A673 (cell line): ENCODE measurements around the gene ULK1. TPM values are rescaled to one million over a fixed set of nuclear protein-coding genes. Genes with fewer than 3 reads are reported as not detected.

Source experiments
- BruUV-seq: library from RNA; stranded (reverse); fragments of 400-500 nt; replicated peaks from 2 replicates; lab custom pipeline; 2021; lab: Mats Ljungman, UMichigan
- CTCF ChIA-PET: fragments of 300-600 bp; sonication (Branson Sonifier 250); formaldehyde crosslinking; loops from one replicate; lab custom pipeline; 2022; ENCODE audit warnings: antibody characterized with exemption; lab: Charles Lee
- POLR2A ChIA-PET: fragments of 300-600 bp; sonication (Branson Sonifier 250); formaldehyde crosslinking; loops from one replicate; lab custom pipeline; 2022; ENCODE audit warnings: antibody characterized with exemption; ENCODE audit not compliant: low non-redundant PET; lab: Charles Lee
- DNase-seq: peaks from one replicate; pipeline ENCODE4 v3.0.0-alpha.2; 2015; ENCODE audit warnings: low spot score
- H3K27ac ChIP-seq: fragments of 200-600 bp; sonication (generic); 2 replicates; pipeline ENCODE4 v1.5.1; 2016; ENCODE audit warnings: mixed run types, low read depth, mild to moderate bottlenecking, mixed read lengths, antibody characterized with exemption, low read length; ENCODE audit not compliant: poor library complexity, severe bottlenecking
- H3K27me3 ChIP-seq: fragments of 200-600 bp; sonication (generic); replicated peaks from 2 replicates; pipeline ENCODE4 v1.6.1; 2017; ENCODE audit warnings: mixed run types, low read depth, mild to moderate bottlenecking, mixed read lengths, antibody characterized with exemption, low read length; ENCODE audit not compliant: insufficient read depth, poor library complexity
- H3K36me3 ChIP-seq: fragments of 200-600 bp; sonication (generic); 2 replicates; pipeline ENCODE4 v1.6.1; 2016; ENCODE audit warnings: mixed run types, mild to moderate bottlenecking, mixed read lengths, antibody characterized with exemption, low read length; ENCODE audit not compliant: insufficient read depth, poor library complexity, severe bottlenecking
- H3K4me1 ChIP-seq: fragments of 200-600 bp; sonication (generic); 2 replicates; pipeline ENCODE4 v1.6.1; 2017; ENCODE audit warnings: mixed run types, mild to moderate bottlenecking, mixed read lengths, antibody characterized with exemption, low read length; ENCODE audit not compliant: insufficient read depth, poor library complexity, severe bottlenecking
- H3K4me3 ChIP-seq: fragments of 200-600 bp; sonication (generic); 2 replicates; pipeline ENCODE4 v1.5.1; 2016; ENCODE audit warnings: low read depth, mixed run types, mild to moderate bottlenecking, mixed read lengths, low read length; ENCODE audit not compliant: poor library complexity, severe bottlenecking
- H3K9me3 ChIP-seq: fragments of 200-600 bp; sonication (generic); 2 replicates; pipeline ENCODE4 v1.6.1; 2016; ENCODE audit warnings: mixed run types, low read depth, mild to moderate bottlenecking, mixed read lengths, antibody characterized with exemption, low read length; ENCODE audit not compliant: poor library complexity, severe bottlenecking
- CTCF ChIP-seq: fragments of 300-800, 200-600 bp; sonication (generic); conservative IDR thresholded peaks from 2 replicates; pipeline ENCODE4 v1.5.1; 2017; ENCODE audit warnings: low read depth, mild to moderate bottlenecking, antibody characterized with exemption, low read length, moderate library complexity, mixed read lengths
- EZH2 ChIP-seq: fragments of 200-600 bp; sonication (generic); IDR thresholded peaks from 2 replicates; pipeline ENCODE4 v1.6.1; 2017; ENCODE audit warnings: borderline replicate concordance, low read depth, mild to moderate bottlenecking, mixed read lengths, antibody characterized with exemption, low read length; ENCODE audit not compliant: poor library complexity, severe bottlenecking
- intact Hi-C: fragments of 100-400 bp; cut with micrococcal nuclease; formaldehyde crosslinking; loops from one replicate; pipeline ENCODE4 v1.10.0; 2022; ENCODE audit not compliant: unreplicated experiment
- total RNA-seq: library from RNA; stranded (reverse); gene quantifications from 2 replicates; pipeline ENCODE4 v1.2.3, GENCODE V29; 2021

ULK1 gene
- total RNA-seq, 1 experiment from 2014 or later: 57.3 TPM

DNA sequence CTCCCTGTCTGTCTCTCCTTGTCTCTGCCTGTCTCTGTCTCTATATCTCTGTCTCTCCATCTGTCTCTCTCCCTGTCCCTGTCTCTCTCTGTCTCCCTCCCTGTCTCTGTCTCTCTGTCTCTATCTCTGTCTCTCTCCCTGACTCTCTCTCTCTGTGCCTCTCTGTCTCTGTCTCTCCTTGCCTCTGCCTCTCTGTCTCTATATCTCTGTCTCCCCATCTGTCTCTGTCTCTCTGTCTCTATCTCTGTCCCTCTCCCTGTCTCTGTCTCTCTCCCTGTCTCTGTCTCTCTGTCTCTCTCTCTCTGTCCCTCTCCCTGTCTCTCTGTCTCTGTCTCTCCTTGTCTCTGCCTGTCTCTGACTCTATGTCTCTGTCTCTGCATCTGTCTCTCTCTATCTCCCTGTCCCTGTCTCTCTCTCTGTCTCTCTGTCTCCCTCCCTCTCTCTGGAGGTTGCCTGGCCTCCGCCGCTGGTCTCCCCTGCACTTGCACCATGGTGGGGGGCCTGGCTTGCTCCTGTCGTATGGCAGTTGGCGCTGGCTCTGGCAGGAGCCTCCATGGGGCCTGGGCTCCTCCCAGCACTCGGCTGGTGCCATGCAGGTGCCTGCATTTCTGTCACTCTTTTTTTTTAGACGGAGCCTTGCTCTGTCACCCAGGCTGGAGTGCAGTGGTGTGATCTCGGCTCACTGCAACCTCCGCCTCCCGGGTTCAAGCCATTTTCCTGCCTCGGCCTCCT, 37.9 kb upstream of the ULK1 start:
- intact Hi-C loops: no loop called here
- CTCF ChIA-PET: no interaction called here
- Histone ChIP-seq H3K27ac (no peak overlapping the region), H3K36me3 (no peaks in the 10 kb centered on the region), H3K4me3 (no peak overlapping the region), H3K4me1 (peaks cover 11% of the 10 kb centered on the region), H3K27me3 (no peaks in the 10 kb centered on the region), H3K9me3 (no peaks in the 10 kb centered on the region)
- TF ChIP-seq EZH2 (no peak), CTCF (no peak)
- POLR2A ChIA-PET: no interaction called here
- DNase-seq: no peak
- BruUV-seq: no TSS peak

DNA sequence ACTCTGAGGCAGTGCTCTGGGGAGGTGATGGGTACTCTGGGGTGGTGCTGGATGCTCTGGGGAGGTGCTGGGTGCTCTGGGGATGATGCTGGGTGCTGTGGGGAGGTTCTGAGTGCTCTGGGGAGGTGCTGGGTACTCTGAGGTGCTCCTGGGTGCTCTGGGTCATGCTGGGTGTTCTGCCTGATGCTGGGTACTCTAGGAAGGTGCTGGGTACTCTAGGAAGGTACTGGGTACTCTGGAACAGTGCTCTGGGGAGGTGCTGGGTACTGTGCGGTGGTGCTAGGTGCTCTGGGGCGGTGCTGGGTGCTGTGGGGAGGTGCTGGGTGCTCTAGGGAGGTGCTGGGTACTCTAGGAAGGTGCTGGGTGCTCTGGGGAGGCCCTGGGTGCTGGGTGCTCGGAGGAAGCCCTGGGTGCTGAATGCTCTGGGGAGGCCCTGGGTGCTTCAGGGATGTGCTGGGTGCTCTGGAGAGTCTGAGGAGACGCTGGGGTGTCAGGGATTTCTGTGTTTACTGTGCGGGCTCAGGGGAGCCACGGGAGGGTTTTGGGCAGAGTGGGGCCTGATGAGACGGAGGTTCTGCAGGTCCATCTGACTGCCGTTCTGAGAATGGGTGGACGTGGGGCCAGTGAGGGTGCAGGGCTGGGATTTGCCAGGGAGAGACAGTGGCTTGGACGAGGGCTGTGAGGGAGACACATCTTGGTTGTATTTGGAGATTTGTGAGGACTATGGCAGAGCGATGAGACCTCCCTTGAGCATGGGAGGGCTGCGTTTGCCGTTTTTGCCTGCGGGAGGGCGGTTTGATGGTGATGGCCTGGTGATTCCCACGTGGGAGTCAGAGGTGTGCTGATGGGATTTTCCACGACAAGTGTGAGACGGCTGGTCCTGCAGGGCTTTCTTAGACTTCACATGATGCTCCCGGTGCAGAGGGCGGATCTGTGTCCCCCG, 36.2 kb upstream of the ULK1 start:
- no peak for DNase-seq
- no peak overlapping the region for H3K27ac ChIP-seq

More for the DNA sequence above, 36.2 kb upstream of the ULK1 start:
- TF ChIP-seq EZH2 (no peak), CTCF (no peak)
- Histone ChIP-seq H3K36me3 (no peaks in the 10 kb centered on the region), H3K27me3 (no peaks in the 10 kb centered on the region), H3K4me1 (peaks cover 22% of the 10 kb centered on the region), H3K4me3 (no peak overlapping the region), H3K9me3 (no peaks in the 10 kb centered on the region)
- no TSS peak for BruUV-seq
- intact Hi-C loops: no loop called here
- ChIA-PET POLR2A (no interaction called here), CTCF (no interaction called here)
